ENCODE results near the gene TCF7L1. TPM values are rescaled to one million over a fixed set of nuclear protein-coding genes. Genes with fewer than 3 reads are reported as not detected.

Gene TCF7L1
- total and polyA plus RNA-seq, 2 of the 13 experiments (the other 11 are each of a cell fraction or from before 2014, with no cell fraction given), result 0.04 to 0.15 TPM

DNA sequence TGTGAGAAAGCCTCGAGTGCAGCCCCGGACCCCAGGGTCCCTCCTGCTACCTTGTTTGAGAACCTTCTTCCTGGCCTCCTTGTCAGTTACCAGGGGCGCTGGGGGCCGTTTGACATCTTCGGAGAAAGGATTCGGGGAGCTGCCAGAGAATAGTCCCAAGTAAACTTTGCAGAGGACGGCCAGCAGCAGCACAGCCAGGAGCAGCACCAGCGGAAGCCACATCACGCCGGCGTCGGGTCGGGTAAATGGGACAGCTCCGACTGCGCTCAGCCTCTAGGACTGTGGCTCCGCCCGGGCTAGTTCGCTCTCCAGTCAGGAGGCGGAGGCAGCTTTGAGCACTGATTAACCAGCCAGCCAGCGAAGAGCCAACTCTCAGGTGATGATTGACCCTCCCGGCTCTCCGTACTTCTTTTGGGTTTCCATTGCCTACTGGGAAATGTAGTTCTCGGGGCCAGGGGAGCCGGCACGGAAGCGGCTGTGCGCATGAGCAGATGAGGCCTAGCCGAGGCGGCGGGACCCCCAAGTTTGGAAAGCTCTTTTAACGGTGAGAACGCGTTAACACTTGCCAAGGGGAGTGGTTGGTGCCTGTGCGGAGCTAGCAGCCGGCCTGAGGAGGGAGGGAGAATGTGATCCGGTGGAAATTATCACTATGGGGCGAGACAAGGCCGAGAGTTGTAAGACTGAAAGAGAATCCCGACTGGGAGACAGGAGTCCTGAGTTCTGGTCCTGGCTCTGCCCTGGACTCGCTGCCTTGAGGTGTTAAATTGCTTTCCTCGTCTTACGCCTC is 221.3 kb downstream of the TCF7L1 start, which contains the start of the genes ELMOD3 and RETSAT (continued):
- TF ChIP-seq, protein P1, sequence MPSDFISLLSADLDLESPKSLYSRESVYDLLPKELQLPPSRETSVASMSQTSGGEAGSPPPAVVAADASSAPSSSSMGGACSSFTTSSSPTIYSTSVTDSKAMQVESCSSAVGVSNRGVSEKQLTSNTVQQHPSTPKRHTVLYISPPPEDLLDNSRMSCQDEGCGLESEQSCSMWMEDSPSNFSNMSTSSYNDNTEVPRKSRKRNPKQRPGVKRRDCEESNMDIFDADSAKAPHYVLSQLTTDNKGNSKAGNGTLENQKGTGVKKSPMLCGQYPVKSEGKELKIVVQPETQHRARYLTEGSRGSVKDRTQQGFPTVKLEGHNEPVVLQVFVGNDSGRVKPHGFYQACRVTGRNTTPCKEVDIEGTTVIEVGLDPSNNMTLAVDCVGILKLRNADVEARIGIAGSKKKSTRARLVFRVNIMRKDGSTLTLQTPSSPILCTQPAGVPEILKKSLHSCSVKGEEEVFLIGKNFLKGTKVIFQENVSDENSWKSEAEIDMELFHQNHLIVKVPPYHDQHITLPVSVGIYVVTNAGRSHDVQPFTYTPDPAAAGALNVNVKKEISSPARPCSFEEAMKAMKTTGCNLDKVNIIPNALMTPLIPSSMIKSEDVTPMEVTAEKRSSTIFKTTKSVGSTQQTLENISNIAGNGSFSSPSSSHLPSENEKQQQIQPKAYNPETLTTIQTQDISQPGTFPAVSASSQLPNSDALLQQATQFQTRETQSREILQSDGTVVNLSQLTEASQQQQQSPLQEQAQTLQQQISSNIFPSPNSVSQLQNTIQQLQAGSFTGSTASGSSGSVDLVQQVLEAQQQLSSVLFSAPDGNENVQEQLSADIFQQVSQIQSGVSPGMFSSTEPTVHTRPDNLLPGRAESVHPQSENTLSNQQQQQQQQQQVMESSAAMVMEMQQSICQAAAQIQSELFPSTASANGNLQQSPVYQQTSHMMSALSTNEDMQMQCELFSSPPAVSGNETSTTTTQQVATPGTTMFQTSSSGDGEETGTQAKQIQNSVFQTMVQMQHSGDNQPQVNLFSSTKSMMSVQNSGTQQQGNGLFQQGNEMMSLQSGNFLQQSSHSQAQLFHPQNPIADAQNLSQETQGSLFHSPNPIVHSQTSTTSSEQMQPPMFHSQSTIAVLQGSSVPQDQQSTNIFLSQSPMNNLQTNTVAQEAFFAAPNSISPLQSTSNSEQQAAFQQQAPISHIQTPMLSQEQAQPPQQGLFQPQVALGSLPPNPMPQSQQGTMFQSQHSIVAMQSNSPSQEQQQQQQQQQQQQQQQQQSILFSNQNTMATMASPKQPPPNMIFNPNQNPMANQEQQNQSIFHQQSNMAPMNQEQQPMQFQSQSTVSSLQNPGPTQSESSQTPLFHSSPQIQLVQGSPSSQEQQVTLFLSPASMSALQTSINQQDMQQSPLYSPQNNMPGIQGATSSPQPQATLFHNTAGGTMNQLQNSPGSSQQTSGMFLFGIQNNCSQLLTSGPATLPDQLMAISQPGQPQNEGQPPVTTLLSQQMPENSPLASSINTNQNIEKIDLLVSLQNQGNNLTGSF (CRISPR knock-in tag; IDR thresholded peaks at IDR 0.05), result no peak; the same call in none of the 2 replicates
- TF ChIP-seq, protein P2, sequence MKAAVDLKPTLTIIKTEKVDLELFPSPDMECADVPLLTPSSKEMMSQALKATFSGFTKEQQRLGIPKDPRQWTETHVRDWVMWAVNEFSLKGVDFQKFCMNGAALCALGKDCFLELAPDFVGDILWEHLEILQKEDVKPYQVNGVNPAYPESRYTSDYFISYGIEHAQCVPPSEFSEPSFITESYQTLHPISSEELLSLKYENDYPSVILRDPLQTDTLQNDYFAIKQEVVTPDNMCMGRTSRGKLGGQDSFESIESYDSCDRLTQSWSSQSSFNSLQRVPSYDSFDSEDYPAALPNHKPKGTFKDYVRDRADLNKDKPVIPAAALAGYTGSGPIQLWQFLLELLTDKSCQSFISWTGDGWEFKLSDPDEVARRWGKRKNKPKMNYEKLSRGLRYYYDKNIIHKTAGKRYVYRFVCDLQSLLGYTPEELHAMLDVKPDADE (CRISPR knock-in tag; IDR thresholded peaks at IDR 0.05), result peak; percentile 97
- TF ChIP-seq, protein P3, sequence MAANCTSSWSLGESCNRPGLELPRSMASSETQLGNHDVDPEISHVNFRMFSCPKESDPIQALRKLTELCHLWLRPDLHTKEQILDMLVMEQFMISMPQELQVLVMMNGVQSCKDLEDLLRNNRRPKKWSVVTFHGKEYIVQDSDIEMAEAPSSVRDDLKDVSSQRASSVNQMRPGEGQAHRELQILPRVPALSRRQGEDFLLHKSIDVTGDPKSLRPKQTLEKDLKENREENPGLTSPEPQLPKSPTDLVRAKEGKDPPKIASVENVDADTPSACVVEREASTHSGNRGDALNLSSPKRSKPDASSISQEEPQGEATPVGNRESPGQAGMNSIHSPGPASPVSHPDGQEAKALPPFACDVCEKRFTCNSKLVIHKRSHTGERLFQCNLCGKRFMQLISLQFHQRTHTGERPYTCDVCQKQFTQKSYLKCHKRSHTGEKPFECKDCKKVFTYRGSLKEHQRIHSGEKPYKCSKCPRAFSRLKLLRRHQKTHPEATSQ (CRISPR knock-in tag; IDR thresholded peaks at IDR 0.05; ENCODE audit: borderline replicate concordance), result no peak
- TF ChIP-seq ZNF782 (CRISPR knock-in tag; IDR thresholded peaks at IDR 0.05; ENCODE audit: borderline replicate concordance) (peak; percentile 99), REL (CRISPR knock-in tag; conservative IDR thresholded peaks at IDR 0.05) (no peak), KLF15 (CRISPR knock-in tag; IDR thresholded peaks at IDR 0.05; ENCODE audit: borderline replicate concordance) (no peak; the same call in 1 of the 2 replicates), ZNF460 (CRISPR knock-in tag; IDR thresholded peaks at IDR 0.05; ENCODE audit: borderline replicate concordance) (peak; percentile 49; the same call in 1 of the 2 replicates), RELA (CRISPR knock-in tag; IDR thresholded peaks at IDR 0.05) (peak; percentile 9), ZNF256 (CRISPR knock-in tag; conservative IDR thresholded peaks at IDR 0.05) (peak; percentile 85), MED8 (CRISPR knock-in tag; IDR thresholded peaks at IDR 0.05; ENCODE audit: insufficient replicate concordance) (no peak), GTF2F1 (IDR thresholded peaks at IDR 0.05; ENCODE audit: low read length) (peak; percentile 90)
- TF ChIP-seq, protein P4, sequence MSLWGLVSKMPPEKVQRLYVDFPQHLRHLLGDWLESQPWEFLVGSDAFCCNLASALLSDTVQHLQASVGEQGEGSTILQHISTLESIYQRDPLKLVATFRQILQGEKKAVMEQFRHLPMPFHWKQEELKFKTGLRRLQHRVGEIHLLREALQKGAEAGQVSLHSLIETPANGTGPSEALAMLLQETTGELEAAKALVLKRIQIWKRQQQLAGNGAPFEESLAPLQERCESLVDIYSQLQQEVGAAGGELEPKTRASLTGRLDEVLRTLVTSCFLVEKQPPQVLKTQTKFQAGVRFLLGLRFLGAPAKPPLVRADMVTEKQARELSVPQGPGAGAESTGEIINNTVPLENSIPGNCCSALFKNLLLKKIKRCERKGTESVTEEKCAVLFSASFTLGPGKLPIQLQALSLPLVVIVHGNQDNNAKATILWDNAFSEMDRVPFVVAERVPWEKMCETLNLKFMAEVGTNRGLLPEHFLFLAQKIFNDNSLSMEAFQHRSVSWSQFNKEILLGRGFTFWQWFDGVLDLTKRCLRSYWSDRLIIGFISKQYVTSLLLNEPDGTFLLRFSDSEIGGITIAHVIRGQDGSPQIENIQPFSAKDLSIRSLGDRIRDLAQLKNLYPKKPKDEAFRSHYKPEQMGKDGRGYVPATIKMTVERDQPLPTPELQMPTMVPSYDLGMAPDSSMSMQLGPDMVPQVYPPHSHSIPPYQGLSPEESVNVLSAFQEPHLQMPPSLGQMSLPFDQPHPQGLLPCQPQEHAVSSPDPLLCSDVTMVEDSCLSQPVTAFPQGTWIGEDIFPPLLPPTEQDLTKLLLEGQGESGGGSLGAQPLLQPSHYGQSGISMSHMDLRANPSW (CRISPR knock-in tag; IDR thresholded peaks at IDR 0.05; ENCODE audit: borderline replicate concordance), result peak; percentile 85; the same call in 1 of the 2 replicates
- TF ChIP-seq, protein P5, sequence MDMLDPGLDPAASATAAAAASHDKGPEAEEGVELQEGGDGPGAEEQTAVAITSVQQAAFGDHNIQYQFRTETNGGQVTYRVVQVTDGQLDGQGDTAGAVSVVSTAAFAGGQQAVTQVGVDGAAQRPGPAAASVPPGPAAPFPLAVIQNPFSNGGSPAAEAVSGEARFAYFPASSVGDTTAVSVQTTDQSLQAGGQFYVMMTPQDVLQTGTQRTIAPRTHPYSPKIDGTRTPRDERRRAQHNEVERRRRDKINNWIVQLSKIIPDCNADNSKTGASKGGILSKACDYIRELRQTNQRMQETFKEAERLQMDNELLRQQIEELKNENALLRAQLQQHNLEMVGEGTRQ (IDR thresholded peaks at IDR 0.05; ENCODE audit: low read depth, low read length), result peak; percentile 1; the same call in 1 of the 2 replicates
- TF ChIP-seq, protein P5 (CRISPR knock-in tag; IDR thresholded peaks at IDR 0.05; ENCODE audit: borderline replicate concordance), result peak; percentile 56; the same call in 1 of the 2 replicates

Data from HepG2 (cell line).